Ishikawa (cell line): ENCODE measurements around the gene GTF2F1.

Experiments used
- CEBPB ChIP-seq: IDR thresholded peaks from 2 replicates; pipeline ENCODE4 v1.6.1; 2012
- CREB1 ChIP-seq: IDR thresholded peaks from 2 replicates; pipeline ENCODE4 v1.6.1; 2012; ENCODE audit warnings: low read depth
- EGR1 ChIP-seq: IDR thresholded peaks from 2 replicates; pipeline ENCODE4 v1.6.1; 2012
- EP300 ChIP-seq: IDR thresholded peaks from 2 replicates; pipeline ENCODE4 v1.6.1; 2012; ENCODE audit warnings: borderline replicate concordance
- FOXM1 ChIP-seq: IDR thresholded peaks from 2 replicates; pipeline ENCODE4 v1.6.1; 2012; ENCODE audit warnings: low read depth, borderline replicate concordance
- MAX ChIP-seq: IDR thresholded peaks from 2 replicates; pipeline ENCODE4 v1.6.1; 2012
- NFIC ChIP-seq: IDR thresholded peaks from 2 replicates; pipeline ENCODE4 v1.6.1; 2012
- RAD21 ChIP-seq: IDR thresholded peaks from 2 replicates; pipeline ENCODE4 v1.6.1; 2012; ENCODE audit warnings: low read depth
- REST ChIP-seq: IDR thresholded peaks from 2 replicates; pipeline ENCODE4 v1.6.1; 2012; ENCODE audit warnings: low read depth, mild to moderate bottlenecking
- TAF1 ChIP-seq: IDR thresholded peaks from 2 replicates; pipeline ENCODE4 v1.6.1; 2012; ENCODE audit warnings: low read depth, mild to moderate bottlenecking
- TCF12 ChIP-seq: IDR thresholded peaks from 2 replicates; pipeline ENCODE4 v1.6.1; 2012; ENCODE audit warnings: low read depth
- TEAD4 ChIP-seq: IDR thresholded peaks from 2 replicates; pipeline ENCODE4 v1.6.1; 2012
- USF1 ChIP-seq: IDR thresholded peaks from 2 replicates; pipeline ENCODE4 v1.6.1; 2012
- YY1 ChIP-seq: IDR thresholded peaks from 2 replicates; pipeline ENCODE4 v1.6.1; 2012; ENCODE audit warnings: low read depth
- ZBTB7A ChIP-seq: IDR thresholded peaks from 2 replicates; pipeline ENCODE4 v1.6.1; 2012; ENCODE audit warnings: low read depth

GTF2F1 gene

DNA sequence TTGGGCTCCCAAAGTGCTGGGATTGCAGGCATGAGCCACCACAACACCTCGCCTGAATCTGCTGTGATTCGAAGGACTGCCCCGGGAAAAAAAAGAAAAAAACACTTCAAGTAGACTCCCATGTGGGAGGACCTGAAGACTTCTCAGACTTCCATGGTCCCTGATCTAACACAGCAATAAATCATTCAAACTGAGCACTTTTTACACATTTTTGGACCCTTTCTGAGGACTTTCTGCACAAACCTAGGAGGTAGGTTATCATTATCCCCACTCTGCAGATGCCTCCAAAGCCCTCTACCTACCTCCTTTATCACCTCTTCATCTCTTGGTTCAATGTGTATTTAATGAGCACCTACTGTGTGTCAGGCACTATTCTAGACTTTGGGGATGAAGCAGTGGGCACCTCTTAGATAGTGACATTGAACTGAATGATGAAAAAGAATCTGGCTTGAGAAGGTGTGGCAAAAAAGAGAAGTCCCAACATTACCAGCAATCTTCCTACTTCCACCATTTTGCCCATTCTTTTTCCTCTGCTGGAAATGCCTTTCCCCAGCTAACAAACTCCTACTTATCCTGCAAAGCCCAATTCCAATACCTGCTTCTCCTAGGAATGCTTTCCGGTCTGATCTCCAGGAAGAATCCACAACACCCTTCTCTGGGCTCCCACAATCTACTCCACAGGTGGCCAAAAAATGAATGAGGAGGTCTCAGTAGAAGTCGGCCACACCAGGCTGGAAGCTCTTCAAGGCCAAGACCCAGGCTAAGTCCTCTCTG, 33.2 kb downstream of the GTF2F1 start:
- no peak for TF ChIP-seq EP300
- no peak for TF ChIP-seq TCF12
- TF ChIP-seq MAX = no peak
- no peak for TF ChIP-seq FOXM1
- no peak for TF ChIP-seq REST
- TF ChIP-seq ZBTB7A = no peak
- no peak for TF ChIP-seq NFIC
- TF ChIP-seq YY1 = no peak
- TF ChIP-seq TAF1 = no peak
- no peak for TF ChIP-seq CREB1
- TF ChIP-seq CEBPB = no peak
- TF ChIP-seq TEAD4 = no peak
- TF ChIP-seq RAD21 = no peak

- TF ChIP-seq NFIC (no peak), TEAD4 (no peak), ZBTB7A (no peak), MAX (no peak), YY1 (no peak), REST (no peak), EGR1 (no peak), RAD21 (no peak), TCF12 (no peak)
Observed at GRCh38 chr19:6358003-6358402, 35.0 kb downstream of the GTF2F1 start.

GRCh38 chr19:6357174-6357573, 35.8 kb downstream of the GTF2F1 start:
- TF ChIP-seq MAX (no peak), REST (no peak), YY1 (no peak), RAD21 (no peak), TCF12 (no peak), USF1 (no peak), EP300 (no peak), FOXM1 (no peak), CEBPB (no peak), EGR1 (no peak), NFIC (no peak), TAF1 (no peak), CREB1 (no peak), ZBTB7A (no peak), TEAD4 (no peak)

- TF ChIP-seq RAD21 = peak; percentile 35; the same call in 1 of the 2 replicates
- no peak for TF ChIP-seq CEBPB
Observed at GRCh38 chr19:6354098-6354674, 38.8 kb downstream of the GTF2F1 start.
